Stimulated activated CD8-positive, alpha-beta memory T cell treated with anti-CD3 and anti-CD28 coated beads, Interleukin-4, amount 100 ng/mL, for 48 hours (primary cell): ENCODE results near the gene PHYHD1.

Experiments
- DNase-seq: peaks from one replicate; pipeline ENCODE4 v3.0.0-alpha.2; 2020

The PHYHD1 gene

GRCh38 chr9:128920381-128921058 is at the start of gene PHYHD1:
PHYHD1 (plus strand) TSS chr9:128920982; CDS start chr9:128922324, 1,342 bp downstream.
- DNase-seq, result no peak

GRCh38 chr9:128877852-128878251 is 42.9 kb upstream of the PHYHD1 start:
- DNase-seq, result no peak

- DNase-seq, result peak; percentile 100
These were observed 38.7 kb upstream of the PHYHD1 start, which contains the start of the genes KYAT1 and LRRC8A for GRCh38 chr9:128881884-128882676. KYAT1 (minus strand) TSS chr9:128881950; CDS start chr9:128845405, 36,545 bp downstream. LRRC8A (plus strand) TSS chr9:128882133; CDS start chr9:128907165, 25,032 bp downstream.

GRCh38 chr9:128882677-128883603 is 37.8 kb upstream of the PHYHD1 start:
- peak; percentile 48 for DNase-seq

DNA sequence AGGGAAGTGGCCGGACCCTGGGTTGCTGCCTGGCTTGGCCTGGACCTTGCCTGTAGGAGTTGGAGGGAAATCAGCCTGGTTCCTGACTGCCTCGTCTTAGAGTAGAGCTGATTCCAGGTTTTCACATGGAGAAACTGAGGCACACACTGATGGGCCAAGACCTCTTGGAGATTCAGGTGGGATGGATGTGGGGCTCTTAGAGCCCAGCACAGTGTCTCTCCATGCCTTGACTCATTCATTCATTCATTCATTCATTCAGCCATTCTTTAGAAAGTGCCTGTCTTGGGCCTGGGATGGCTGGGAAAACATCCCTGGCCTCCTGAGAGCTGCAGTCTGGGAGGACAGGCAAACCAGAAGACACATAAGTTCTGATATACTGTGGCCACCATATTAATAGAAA is 36.6 kb upstream of the PHYHD1 start:
- no peak for DNase-seq

GRCh38 chr9:128885376-128885775 is 35.4 kb upstream of the PHYHD1 start:
- no peak for DNase-seq

DNA sequence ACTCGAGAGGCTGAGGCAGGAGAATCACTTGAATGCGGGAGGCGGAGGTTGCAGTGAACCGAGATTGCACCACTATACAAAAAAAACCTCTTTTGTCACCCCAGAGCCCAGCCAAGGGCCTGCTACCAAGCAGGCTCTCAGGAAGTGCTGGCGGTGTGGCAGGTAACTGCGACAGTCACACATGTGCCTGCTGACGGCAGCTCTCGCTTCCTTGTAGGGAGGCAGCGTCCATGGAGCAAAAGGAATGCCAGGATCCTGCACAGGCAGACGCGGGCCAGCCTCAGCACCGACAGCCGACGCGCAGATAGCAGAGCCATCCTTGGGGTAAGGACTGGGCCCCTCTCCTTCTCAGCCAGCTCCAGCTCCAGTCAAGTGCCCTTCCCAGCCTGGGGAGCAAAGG is 35.0 kb upstream of the PHYHD1 start:
- DNase-seq, result no peak

DNA sequence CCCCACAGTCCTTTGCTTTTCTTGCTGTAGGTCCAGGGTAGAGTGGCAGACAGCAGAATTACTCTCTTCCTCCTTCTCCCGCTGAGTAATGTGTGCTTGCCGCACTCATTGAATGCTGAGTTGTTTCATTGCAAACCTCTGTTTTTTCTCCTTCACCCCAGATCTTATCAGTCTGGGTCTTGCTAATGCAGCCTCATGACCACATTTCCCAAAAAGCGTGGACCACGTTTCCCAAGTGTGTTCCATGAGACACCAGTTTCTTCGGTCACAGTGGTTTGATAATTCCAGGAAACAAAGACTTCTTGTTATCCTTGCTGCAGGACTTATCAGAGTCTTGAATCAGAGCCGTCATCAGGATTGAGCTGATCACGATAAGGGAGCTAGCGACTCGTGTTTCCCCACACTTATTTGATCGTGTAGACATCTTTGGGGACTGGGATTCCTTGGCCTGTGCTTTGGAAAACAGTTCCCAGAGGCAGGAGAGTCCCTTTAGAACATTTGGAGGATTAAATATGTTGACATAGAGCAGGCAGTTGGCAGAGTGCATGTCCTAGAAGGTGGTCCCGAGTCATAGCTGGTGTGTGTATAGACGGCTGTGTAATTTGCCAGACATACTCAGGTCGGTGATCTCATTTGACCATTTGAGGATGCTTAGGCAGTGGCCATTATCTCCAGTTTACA is 34.4 kb upstream of the PHYHD1 start:
- no peak for DNase-seq

DNA sequence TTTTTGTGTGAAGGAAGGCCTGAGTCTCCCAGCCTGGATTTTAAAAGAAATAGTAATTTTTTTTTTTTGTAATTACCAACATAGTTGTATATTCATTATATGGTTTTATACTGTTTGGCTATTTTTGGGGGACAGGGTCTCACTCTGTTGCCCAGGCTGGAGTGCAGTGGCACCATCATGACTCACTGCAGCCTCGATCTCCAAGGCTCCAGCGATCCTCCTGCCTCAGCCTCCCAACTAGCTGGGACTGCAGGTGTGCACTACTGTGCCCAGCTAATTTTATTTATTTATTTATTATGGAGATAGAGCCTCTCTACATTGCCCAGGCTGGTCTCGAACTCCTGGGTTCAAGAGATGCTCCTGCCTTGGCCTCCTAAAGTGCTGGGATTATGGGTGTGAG is 33.7 kb upstream of the PHYHD1 start:
- DNase-seq, result no peak

- no peak for DNase-seq
These were observed 32.9 kb upstream of the PHYHD1 start for GRCh38 chr9:128887914-128888350.

DNA sequence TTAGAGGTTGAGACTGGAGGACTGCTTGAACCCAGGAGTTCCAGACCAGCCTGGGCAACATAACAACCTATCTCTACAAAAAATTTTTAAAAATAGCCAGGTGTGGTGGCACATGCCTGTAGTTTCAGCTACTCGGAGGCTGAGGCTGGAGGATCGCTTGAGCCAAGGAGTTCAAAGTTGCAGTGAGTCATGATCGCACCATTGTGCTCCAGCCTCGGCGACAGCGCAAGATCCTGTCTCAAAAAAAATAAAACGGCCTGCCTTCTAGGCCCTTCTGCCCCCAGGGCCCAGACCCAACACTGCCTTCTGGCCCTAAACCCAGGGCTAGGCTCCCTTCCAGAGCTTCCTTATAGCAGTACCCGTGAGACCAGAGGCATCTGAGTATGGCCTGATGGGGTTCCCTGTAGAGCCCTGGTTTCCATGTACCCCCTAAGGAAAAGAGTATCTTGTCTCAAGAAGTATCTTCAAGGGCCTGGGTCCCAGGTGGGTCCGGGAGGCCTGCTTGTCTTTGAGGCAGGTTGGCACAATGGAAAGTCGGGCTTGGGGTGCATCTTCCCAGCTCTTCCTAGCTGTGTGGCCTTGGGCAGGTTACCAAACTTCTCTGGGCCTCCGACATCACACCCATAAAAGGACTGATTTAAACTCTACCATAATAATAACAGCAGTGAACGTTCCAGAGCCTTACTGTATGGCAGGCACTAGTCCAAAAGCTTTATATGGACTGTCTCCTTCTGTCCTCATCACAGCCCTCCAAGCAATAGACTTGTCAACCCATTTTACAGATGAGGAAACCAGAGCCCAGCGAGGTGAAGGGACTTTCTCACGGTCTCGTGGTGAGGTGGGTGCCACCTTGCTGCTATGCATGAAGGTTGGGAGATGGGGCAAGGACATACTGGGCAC is 29.2 kb upstream of the PHYHD1 start:
- no peak for DNase-seq

DNA sequence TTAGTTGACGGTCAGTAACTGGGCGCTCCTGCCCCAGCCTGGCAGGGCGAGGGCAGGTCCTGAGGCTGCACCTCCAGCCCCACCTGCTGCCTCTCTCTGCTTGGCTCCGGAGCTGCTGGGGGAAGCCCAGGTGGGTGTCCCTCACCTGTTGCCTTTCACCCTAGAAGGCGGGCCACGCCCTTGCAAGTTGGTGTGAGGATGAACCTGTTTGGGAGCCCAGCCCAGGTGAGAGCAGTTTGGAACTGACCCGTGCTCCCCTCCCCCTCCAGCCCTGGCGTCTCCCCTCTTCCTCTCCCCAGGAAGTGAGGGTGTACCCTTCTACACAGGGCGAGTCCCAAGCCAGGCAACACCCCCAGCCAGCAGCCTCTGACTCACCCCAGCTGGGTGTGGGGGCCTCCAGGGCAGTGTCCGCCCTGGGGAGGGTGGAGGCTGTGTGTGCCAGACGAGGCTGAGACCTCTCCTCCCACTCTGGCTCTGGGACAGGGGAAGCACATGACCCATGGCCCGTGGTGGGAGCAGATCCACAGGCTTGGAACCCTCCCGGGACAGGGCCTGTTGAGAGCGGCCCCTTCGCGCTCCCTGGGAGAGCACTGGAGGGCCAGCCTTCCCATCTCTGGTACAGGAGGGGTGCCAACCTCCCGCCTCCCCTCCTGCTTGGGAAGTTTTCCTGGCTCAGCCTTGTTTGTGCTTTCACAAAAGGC is 28.4 kb upstream of the PHYHD1 start:
- DNase-seq, result no peak

DNA sequence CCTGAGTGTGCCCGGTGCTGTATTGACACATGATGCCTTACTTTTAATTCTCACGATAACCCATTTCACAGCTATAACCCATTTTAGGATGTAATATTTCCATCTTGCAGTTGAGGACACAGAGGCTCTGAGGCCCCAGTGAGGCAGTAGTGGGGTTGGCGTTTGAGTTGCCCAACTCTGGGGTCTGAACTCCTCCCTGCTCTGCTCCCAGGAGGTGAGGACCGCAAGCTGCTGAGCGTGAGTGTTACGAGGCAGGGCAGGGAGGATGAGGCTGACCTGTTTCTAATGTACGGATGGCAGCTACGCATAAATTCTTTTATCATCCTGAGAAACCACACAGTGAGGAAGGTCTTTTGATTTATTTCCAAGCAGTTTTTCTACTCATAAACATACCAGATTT is 27.4 kb upstream of the PHYHD1 start:
- DNase-seq, result no peak

DNA sequence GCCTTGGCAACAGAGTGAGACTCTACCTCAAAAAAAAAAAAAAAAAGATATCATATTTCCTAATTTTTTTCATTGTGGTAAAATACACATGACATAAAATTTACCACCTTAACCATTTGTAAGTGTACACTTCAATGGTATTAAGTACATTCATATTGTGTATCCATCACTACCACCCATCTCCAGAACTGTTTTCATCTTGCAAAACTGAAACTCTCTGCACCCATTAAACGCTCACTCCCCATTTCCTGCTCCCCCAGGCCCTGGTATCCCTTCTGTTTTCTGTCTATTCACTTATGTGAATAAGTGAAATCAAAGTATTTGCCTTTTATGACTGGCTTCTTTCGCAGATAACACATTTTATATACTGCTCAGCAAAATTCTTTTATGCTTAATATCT is 26.0 kb upstream of the PHYHD1 start:
- no peak for DNase-seq

DNA sequence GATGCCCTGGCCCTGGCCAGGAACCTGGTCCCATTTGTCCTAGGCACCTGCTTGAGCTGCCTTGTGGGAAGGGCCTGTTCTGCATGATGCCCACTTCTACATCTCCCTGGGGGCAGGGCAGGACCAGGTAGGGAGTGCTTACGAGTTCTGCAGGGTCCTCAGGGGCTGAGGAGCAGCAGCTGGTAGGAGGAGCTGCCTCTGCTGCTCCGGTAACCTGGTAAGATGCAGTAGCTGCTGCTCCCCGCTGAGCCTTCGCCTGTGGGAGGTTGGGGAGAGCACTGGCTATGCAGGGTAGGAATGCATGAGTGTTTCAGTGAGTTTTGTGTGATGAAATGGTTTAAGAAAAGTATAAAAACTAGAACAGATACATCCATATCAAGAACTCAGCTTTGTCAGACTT is 25.2 kb upstream of the PHYHD1 start:
- no peak for DNase-seq

- no peak for DNase-seq
These were observed 22.4 kb upstream of the PHYHD1 start for GRCh38 chr9:128898382-128898781.

DNA sequence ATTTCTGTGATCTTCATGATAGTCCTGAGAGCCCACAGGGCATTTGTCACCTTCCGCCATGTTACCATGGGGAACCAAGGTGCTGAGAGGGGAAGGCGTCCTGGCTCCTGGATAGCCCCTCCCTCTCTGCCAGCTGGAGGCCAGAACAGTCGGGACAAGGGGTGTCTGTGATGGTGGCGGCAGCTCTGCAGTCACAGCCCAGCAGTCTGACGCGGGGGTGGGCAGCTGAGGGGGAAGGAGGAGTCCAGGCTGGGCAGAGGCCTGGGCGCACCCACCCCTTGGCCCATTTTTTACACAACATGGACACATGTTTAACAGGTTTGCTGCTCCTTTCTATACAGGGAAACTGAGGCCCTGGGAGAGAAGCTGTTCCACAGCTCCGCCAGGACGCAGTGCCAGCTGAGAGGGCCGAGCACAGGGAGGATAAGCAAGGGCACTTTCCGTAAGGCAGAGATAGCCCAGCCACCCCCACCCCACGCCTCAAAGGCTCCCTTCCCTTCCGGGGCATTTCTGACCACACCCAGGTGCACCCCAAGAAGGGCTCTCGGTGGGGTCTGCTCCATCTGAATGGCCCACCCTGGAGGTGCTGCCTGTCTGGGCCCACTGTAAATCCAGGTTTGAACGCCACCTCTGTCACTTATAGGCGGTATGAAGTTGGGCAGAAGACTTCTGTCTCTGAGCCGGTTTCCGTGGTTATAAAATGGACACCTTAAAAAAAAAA is 21.8 kb upstream of the PHYHD1 start:
- no peak for DNase-seq

GRCh38 chr9:128899566-128900322 is 21.0 kb upstream of the PHYHD1 start:
- peak; percentile 46 for DNase-seq

DNA sequence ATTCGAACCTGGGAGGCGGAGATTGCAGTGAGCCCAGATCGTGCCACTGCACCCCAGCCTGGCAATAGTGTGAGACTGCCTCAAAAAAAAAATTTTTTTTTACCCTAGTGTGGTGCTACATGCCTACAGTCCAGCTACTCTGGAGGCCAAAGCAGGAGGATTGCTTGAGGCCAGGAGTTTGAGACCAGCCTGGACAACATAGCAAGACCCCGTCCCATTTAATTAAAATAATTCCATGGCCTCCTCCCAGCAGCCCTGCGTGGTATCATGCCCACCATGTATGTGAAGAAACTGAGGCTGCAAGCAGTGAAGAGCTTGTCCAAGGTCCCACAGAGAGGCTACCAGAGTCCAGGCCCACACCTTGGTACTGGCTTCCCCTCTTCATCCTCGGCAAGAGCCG is 19.4 kb upstream of the PHYHD1 start:
- DNase-seq, result no peak
